Epithelial cell of proximal tubule (primary cell): ENCODE measurements around the gene ASCL5. TPM values are rescaled to one million over a fixed set of nuclear protein-coding genes. Genes with fewer than 3 reads are reported as not detected.

Experiments
- DNase-seq: peaks from one replicate; pipeline ENCODE4 v3.0.0-alpha.2; 2011; ENCODE audit warnings: low read depth
- H3K4me3 ChIP-seq: 2 replicates; pipeline ENCODE4 v1.5.1; 2011; ENCODE audit warnings: low read depth, mild to moderate bottlenecking, low read length
- CTCF ChIP-seq: conservative IDR thresholded peaks from 2 replicates; pipeline ENCODE4 v1.5.1; 2012; ENCODE audit warnings: low read depth, mild to moderate bottlenecking, low read length
- total RNA-seq: library from RNA; depleted of rRNA; stranded (reverse); fragments of >200 nt; gene quantifications from 2 replicates; pipeline ENCODE4 v1.2.3, GENCODE V29; 2015

Gene ASCL5
- total RNA-seq, 1 donor from 2014 or later, result not detected

GRCh38 chr1:201143726-201144635 lies 17.0 kb upstream of the ASCL5 start:
- no peak for DNase-seq
- no peak overlapping the region for H3K4me3 ChIP-seq
- no peak for TF ChIP-seq CTCF

GRCh38 chr1:201142849-201143725 lies 16.1 kb upstream of the ASCL5 start:
- TF ChIP-seq CTCF, result no peak
- H3K4me3 ChIP-seq, result no peak overlapping the region
- no peak for DNase-seq

GRCh38 chr1:201142011-201142848 lies 15.2 kb upstream of the ASCL5 start:
- TF ChIP-seq CTCF, result no peak

GRCh38 chr1:201141418-201141817 lies 14.4 kb upstream of the ASCL5 start:
- TF ChIP-seq CTCF, result no peak
- no peak overlapping the region for H3K4me3 ChIP-seq
- no peak for DNase-seq

More at GRCh38 chr1:201142011-201142848, 15.2 kb upstream of the ASCL5 start:
- no peak overlapping the region for H3K4me3 ChIP-seq
- no peak for DNase-seq

GRCh38 chr1:201140941-201141260 lies 13.9 kb upstream of the ASCL5 start:
- no peak overlapping the region for H3K4me3 ChIP-seq
- no peak for DNase-seq
- no peak for TF ChIP-seq CTCF

GRCh38 chr1:201140235-201140940 lies 13.4 kb upstream of the ASCL5 start:
- H3K4me3 ChIP-seq, result no peak overlapping the region
- DNase-seq, result no peak
- no peak for TF ChIP-seq CTCF
